Endothelial cell of umbilical vein (primary cell): ENCODE results near the gene CCDC170. TPM values are rescaled to one million over a fixed set of nuclear protein-coding genes. Genes with fewer than 3 reads are reported as not detected.

ENCODE experiments used
- BruUV-seq: library from RNA; stranded (reverse); fragments of 400-500 nt; replicated peaks from 2 replicates; lab custom pipeline; 2021; lab: Mats Ljungman, UMichigan
- CTCF ChIA-PET: fragments of 300-600, 350-600 bp; sonication (Branson Sonifier 250); formaldehyde crosslinking; loops from one replicate; lab custom pipeline; 2021; ENCODE audit warnings: antibody characterized with exemption, inconsistent platforms; lab: Charles Lee
- POLR2A ChIA-PET: fragments of 300-600, 350-600 bp; sonication (Branson Sonifier 250); formaldehyde crosslinking; loops from one replicate; lab custom pipeline; 2021; ENCODE audit warnings: antibody characterized with exemption, inconsistent platforms; lab: Charles Lee
- DNase-seq: peaks from one replicate; pipeline ENCODE4 v3.0.0-alpha.2; 2011; ENCODE audit warnings: low read depth, low spot score
- FAIRE-seq: peaks from 2 replicates; lab custom pipeline; 2011; peaks lifted over from hg19 to GRCh38; lab: Jason Lieb, UNC
- H2AFZ ChIP-seq: 2 replicates; pipeline ENCODE4 v1.6.0; 2012; ENCODE audit warnings: low read depth, low read length, control low read depth, inconsistent platforms
- H3K27ac ChIP-seq: 2 replicates; pipeline ENCODE4 v1.5.1; 2011; ENCODE audit warnings: low read depth, mild to moderate bottlenecking, control low read depth, low read length, moderate library complexity; ENCODE audit not compliant: insufficient read depth
- H3K27me3 ChIP-seq, 2 experiments: 2 replicates each; pipeline versions ENCODE4 v1.6.0 to v1.6.1; 2011; ENCODE audit warnings: low read length in 2 of 2, mixed read lengths in 1 of 2; ENCODE audit not compliant: control insufficient read depth in 2 of 2, insufficient read depth in 2 of 2
- H3K36me3 ChIP-seq, 2 experiments: 2 replicates in 1 of 2; 3 replicates in 1 of 2; pipeline ENCODE4 v1.5.1; 2011; ENCODE audit warnings: low read length in 2 of 2, mild to moderate bottlenecking in 1 of 2, moderate library complexity in 1 of 2; ENCODE audit not compliant: control insufficient read depth in 2 of 2, insufficient read depth in 2 of 2; ENCODE audit errors: extremely low read depth in 1 of 2
- H3K4me1 ChIP-seq: 3 replicates; pipeline ENCODE4 v1.5.1; 2011; ENCODE audit warnings: mild to moderate bottlenecking, low read length; ENCODE audit not compliant: control insufficient read depth, insufficient read depth; ENCODE audit errors: extremely low read depth
- H3K4me2 ChIP-seq: 2 replicates; pipeline ENCODE4 v1.6.1; 2011; ENCODE audit warnings: low read length, control low read depth, mixed read lengths; ENCODE audit not compliant: insufficient read depth
- H3K4me3 ChIP-seq, 3 experiments: fragments of 200-600 bp in 1 of 3; sonication (generic), shearing (Covaris generic) in 1 of 3; replicated peaks in 1 of 3; 2 replicates each; pipeline ENCODE4 v1.5.1; 2011 to 2016; ENCODE audit warnings: control low read depth in 3 of 3, low read length in 3 of 3, mild to moderate bottlenecking in 2 of 3, inconsistent platforms in 1 of 3, low read depth in 1 of 3, moderate library complexity in 1 of 3; ENCODE audit not compliant: insufficient read depth in 1 of 3
- H3K79me2 ChIP-seq: 2 replicates; pipeline ENCODE4 v1.6.0; 2012; ENCODE audit warnings: low read length, inconsistent platforms; ENCODE audit not compliant: control insufficient read depth, insufficient read depth
- H3K9ac ChIP-seq: replicated peaks from 2 replicates; pipeline ENCODE3; 2011; ENCODE audit warnings: low read length, control low read depth; ENCODE audit not compliant: insufficient read depth; ENCODE audit errors: extremely low read depth
- H3K9me1 ChIP-seq: replicated peaks from 3 replicates; pipeline ENCODE4 v1.6.0; 2011; ENCODE audit warnings: mild to moderate bottlenecking, low read length; ENCODE audit not compliant: control insufficient read depth, insufficient read depth; ENCODE audit errors: extremely low read depth
- H3K9me3 ChIP-seq: replicated peaks from 2 replicates; pipeline ENCODE4 v1.5.1; 2012; ENCODE audit warnings: low read length, inconsistent platforms; ENCODE audit not compliant: control insufficient read depth, insufficient read depth
- H4K20me1 ChIP-seq: replicated peaks from 2 replicates; pipeline ENCODE3; 2011; ENCODE audit warnings: mild to moderate bottlenecking, low read length; ENCODE audit not compliant: control insufficient read depth, insufficient read depth; ENCODE audit errors: extremely low read depth
- CTCF ChIP-seq, 2 donors: IDR thresholded peaks; 1 replicate in 1 of 2; 2 replicates in 1 of 2; pipeline ENCODE4 v1.5.1; 2011; ENCODE audit warnings: low read length in 2 of 2, mild to moderate bottlenecking in 2 of 2, moderate library complexity in 2 of 2, control low read depth in 1 of 2, inconsistent platforms in 1 of 2, low read depth in 1 of 2; ENCODE audit not compliant: insufficient read depth in 1 of 2; ENCODE audit errors: extremely low read depth in 1 of 2
- EZH2 ChIP-seq: IDR thresholded peaks from 2 replicates; pipeline ENCODE4 v1.6.1; 2012; ENCODE audit warnings: borderline replicate concordance, low read depth, mild to moderate bottlenecking, moderate library complexity, low read length, inconsistent platforms; ENCODE audit not compliant: severe bottlenecking
- FOS ChIP-seq: IDR thresholded peaks from 2 replicates; pipeline ENCODE4 v1.6.1; 2011; ENCODE audit warnings: mild to moderate bottlenecking, low read length, moderate library complexity, borderline replicate concordance; ENCODE audit not compliant: insufficient read depth
- GATA2 ChIP-seq: IDR thresholded peaks from 2 replicates; pipeline ENCODE4 v1.7.0; 2011; ENCODE audit warnings: low read depth, mild to moderate bottlenecking, moderate library complexity, mixed read lengths, low read length; ENCODE audit not compliant: insufficient read length, insufficient read depth
- JUN ChIP-seq: IDR thresholded peaks from 2 replicates; pipeline ENCODE4 v1.6.1; 2011; ENCODE audit warnings: borderline replicate concordance, low read depth; ENCODE audit not compliant: insufficient read length, insufficient read depth
- MAX ChIP-seq: IDR thresholded peaks from 2 replicates; pipeline ENCODE4 v1.6.1; 2011; ENCODE audit not compliant: insufficient read depth, insufficient read length
- MYC ChIP-seq: IDR thresholded peaks from one replicate; pipeline ENCODE4 v1.6.1; 2011; ENCODE audit warnings: mild to moderate bottlenecking, low read depth, low read length
- POLR2A ChIP-seq: IDR thresholded peaks from 2 replicates; pipeline ENCODE4 v1.6.1; 2012; ENCODE audit warnings: low read depth, mild to moderate bottlenecking, control low read depth, low read length
- POLR2AphosphoS5 ChIP-seq: IDR thresholded peaks from 2 replicates; pipeline ENCODE4 v1.6.1; 2012; ENCODE audit warnings: low read depth, mild to moderate bottlenecking, control low read depth, low read length, moderate library complexity; ENCODE audit not compliant: insufficient read depth
- dilution Hi-C: fragments of 300-500 bp; cut with MboI; formaldehyde crosslinking; loops from one replicate; pipeline ENCODE4 v1.15.0; 2019; ENCODE audit warnings: low sequenced_read_pairs; ENCODE audit not compliant: extremely low pct_ligation_motif_present
- intact Hi-C: fragments of 100-400 bp; cut with micrococcal nuclease; formaldehyde crosslinking; loops from one replicate; pipeline ENCODE4 v1.10.0; 2022
- polyA plus RNA-seq, 4 experiments: library from polyadenylated mRNA; depleted of rRNA in 3 of 4; stranded (reverse) in 3 of 4; unstranded in 1 of 4; fragments of >200 nt; gene quantifications; 2 replicates each; pipeline versions ENCODE4 v1.2.1 to v1.2.3, GENCODE V29; 2011 to 2012; ENCODE audit warnings: missing spikeins in 1 of 4
- total RNA-seq: library from RNA; stranded (reverse); gene quantifications from 2 replicates; pipeline ENCODE4 v1.2.3, GENCODE V29; 2021

CCDC170 gene
- total and polyA plus RNA-seq, 2 donors (not counting 3 experiments of a cell fraction or from before 2014, with no cell fraction given), result 0.07 to 0.21 TPM

GRCh38 chr6:151637814-151638213 is 144.0 kb downstream of the CCDC170 start:
- Histone ChIP-seq H3K9me1 (no peaks in the 10 kb centered on the region), H3K27me3 (no peaks in the 10 kb centered on the region), H3K4me3 (no peak overlapping the region), H3K79me2 (no peaks in the 10 kb centered on the region), H3K4me2 (no peak overlapping the region), H3K4me1 (no peaks in the 10 kb centered on the region), H2AFZ (no peak overlapping the region), H4K20me1 (no peaks in the 10 kb centered on the region), H3K27ac (no peak overlapping the region), H3K36me3 (no peaks in the 10 kb centered on the region), H3K9ac (no peak overlapping the region), H3K9me3 (no peaks in the 10 kb centered on the region)
- TF ChIP-seq MYC (no peak), EZH2 (no peak), POLR2AphosphoS5 (no peak), POLR2A (no peak)
- no peak for FAIRE-seq
- POLR2A ChIA-PET, result no interaction called here
- no TSS peak for BruUV-seq
- CTCF ChIA-PET, result no interaction called here
- no peak for DNase-seq
- dilution Hi-C loops, result no loop called here
- intact Hi-C loops, result no loop called here

GRCh38 chr6:151639750-151640149 is 145.9 kb downstream of the CCDC170 start:
- Histone ChIP-seq H4K20me1 (no peaks in the 10 kb centered on the region), H3K9me1 (no peaks in the 10 kb centered on the region), H3K9ac (no peak overlapping the region), H3K79me2 (no peaks in the 10 kb centered on the region), H3K4me2 (no peak overlapping the region), H3K9me3 (no peaks in the 10 kb centered on the region), H3K36me3 (no peaks in the 10 kb centered on the region), H3K4me1 (no peaks in the 10 kb centered on the region), H3K27me3 (no peaks in the 10 kb centered on the region), H3K27ac (no peak overlapping the region), H3K4me3 (no peak overlapping the region), H2AFZ (no peak overlapping the region)
- DNase-seq, result no peak
- dilution Hi-C loops (no loop called here), intact Hi-C loops (no loop called here)
- no TSS peak for BruUV-seq
- no peak for FAIRE-seq
- ChIA-PET CTCF (interaction anchor here (0.8 to 1.4 kb wide), 2 partner anchors 13 to 66 kb away, joined by 3 to 4 read pairs; no protein-coding TSS in a partner anchor), POLR2A (interaction anchor here (0.6 kb wide), 1 partner anchor 598 kb away, joined by 7 read pairs; no protein-coding TSS in a partner anchor)
- TF ChIP-seq POLR2A (no peak), CTCF (IDR thresholded peaks at IDR 0.05; ENCODE audit: extremely low read depth in 1 of 2, insufficient read depth in 1 of 2, low read depth in 1 of 2, low read length in 2 of 2) (no peak), MYC (no peak), EZH2 (no peak), FOS (no peak), MAX (no peak), JUN (no peak), GATA2 (no peak), POLR2AphosphoS5 (no peak)
